NT2/D1 (cell line): ENCODE results near the gene KDM4B.

Experiments
- DNase-seq: peaks from one replicate; pipeline ENCODE4 v3.0.0-alpha.2; 2011; ENCODE audit warnings: low read depth, low spot score
- H3K27me3 ChIP-seq: 2 replicates; pipeline ENCODE4 v1.6.0; 2011; ENCODE audit warnings: mild to moderate bottlenecking; ENCODE audit not compliant: insufficient read length, insufficient read depth
- H3K36me3 ChIP-seq: 2 replicates; pipeline ENCODE4 v1.6.1; 2011; ENCODE audit warnings: mild to moderate bottlenecking, low read length, mixed read lengths; ENCODE audit not compliant: insufficient read depth, insufficient read length
- H3K4me1 ChIP-seq: 2 replicates; pipeline ENCODE4 v1.5.1; 2011; ENCODE audit not compliant: insufficient read depth, insufficient read length
- H3K4me3 ChIP-seq: 2 replicates; pipeline ENCODE4 v1.5.1; 2011; ENCODE audit warnings: low read depth; ENCODE audit not compliant: insufficient read length
- H3K9ac ChIP-seq: 2 replicates; pipeline ENCODE4 v1.6.0; 2011; ENCODE audit warnings: low read depth; ENCODE audit not compliant: insufficient read length
- H3K9me3 ChIP-seq: 2 replicates; pipeline ENCODE4 v1.5.1; 2011; ENCODE audit warnings: mild to moderate bottlenecking, low read length; ENCODE audit not compliant: insufficient read depth
- SUZ12 ChIP-seq: IDR thresholded peaks from 2 replicates; pipeline ENCODE4 v1.6.1; 2011; ENCODE audit not compliant: insufficient read length, insufficient read depth; ENCODE audit errors: extremely low read depth
- YY1 ChIP-seq: IDR thresholded peaks from 2 replicates; pipeline ENCODE4 v1.6.1; 2011; ENCODE audit not compliant: insufficient read length, insufficient read depth
- ZNF274 ChIP-seq: IDR thresholded peaks from 2 replicates; pipeline ENCODE4 v1.6.1; 2011; ENCODE audit warnings: mild to moderate bottlenecking, low read depth, low read length

Gene KDM4B

GRCh38 chr19:5050905-5051304 lies 82.0 kb downstream of the KDM4B start:
- no peak for DNase-seq
- Histone ChIP-seq H3K27me3 (no peaks in the 10 kb centered on the region), H3K4me3 (no peak overlapping the region), H3K9me3 (no peaks in the 10 kb centered on the region), H3K4me1 (peaks cover 20% of the 10 kb centered on the region), H3K36me3 (peaks cover 60% of the 10 kb centered on the region), H3K9ac (peak overlapping the region; percentile 32)
- TF ChIP-seq ZNF274, result no peak
- TF ChIP-seq YY1, result no peak
- TF ChIP-seq SUZ12, result no peak

DNA sequence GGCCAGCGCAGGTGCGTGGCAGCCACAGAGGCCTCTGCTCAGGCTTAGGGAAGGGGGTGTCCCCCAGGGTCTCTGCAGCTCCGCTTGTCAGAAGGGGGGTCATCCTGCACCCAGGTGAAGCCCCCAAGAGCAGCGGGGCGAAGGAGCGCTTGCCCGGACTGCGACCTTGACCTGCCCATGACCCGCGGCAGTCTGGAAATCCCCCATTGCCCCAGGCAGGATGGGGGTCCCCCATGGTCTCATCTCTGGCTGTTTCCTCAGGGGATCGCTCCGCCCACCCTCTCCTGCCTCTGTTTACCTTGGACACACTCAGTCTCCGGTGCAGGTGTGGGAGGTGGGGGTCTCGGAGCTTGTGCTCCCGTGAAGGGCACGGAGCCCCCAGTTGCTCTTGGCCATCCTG lies 82.7 kb downstream of the KDM4B start:
- peaks cover 20% of the 10 kb centered on the region for H3K4me1 ChIP-seq
- peaks cover 56% of the 10 kb centered on the region for H3K36me3 ChIP-seq
- H3K9ac ChIP-seq, result peak overlapping the region; percentile 32
- H3K4me3 ChIP-seq, result no peak overlapping the region
- H3K9me3 ChIP-seq, result no peaks in the 10 kb centered on the region
- TF ChIP-seq ZNF274 (no peak), YY1 (no peak), SUZ12 (no peak)
- no peak for DNase-seq
- no peaks in the 10 kb centered on the region for H3K27me3 ChIP-seq

DNA sequence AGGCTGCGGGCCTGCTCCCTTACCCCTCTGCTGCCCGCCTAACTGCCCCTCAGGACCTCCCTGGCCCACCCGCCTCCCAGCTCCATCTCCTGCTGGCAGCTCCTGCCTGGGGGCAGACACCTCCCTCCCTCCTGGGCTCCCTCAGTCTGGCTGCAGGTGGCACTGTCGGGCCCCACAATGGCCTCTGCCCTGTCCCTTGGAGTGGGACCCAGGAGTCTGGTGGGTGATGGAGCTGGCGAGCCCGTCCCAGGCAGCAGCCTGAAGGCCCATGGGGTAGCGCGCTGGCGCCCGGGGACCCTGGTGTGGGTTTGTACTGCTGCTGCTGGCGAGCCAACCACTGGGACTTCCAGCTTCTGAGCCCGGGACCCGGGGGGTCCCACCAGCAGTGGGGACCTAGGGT lies 83.6 kb downstream of the KDM4B start:
- DNase-seq, result no peak
- H3K9ac ChIP-seq, result peak overlapping the region; percentile 21
- no peak for TF ChIP-seq SUZ12
- no peak for TF ChIP-seq YY1
- no peak for TF ChIP-seq ZNF274
- H3K27me3 ChIP-seq, result no peaks in the 10 kb centered on the region
- H3K9me3 ChIP-seq, result no peaks in the 10 kb centered on the region
- H3K4me3 ChIP-seq, result no peak overlapping the region
- H3K4me1 ChIP-seq, result peaks cover 20% of the 10 kb centered on the region
- peaks cover 56% of the 10 kb centered on the region for H3K36me3 ChIP-seq

- no peaks in the 10 kb centered on the region for H3K27me3 ChIP-seq
- H3K9me3 ChIP-seq, result no peaks in the 10 kb centered on the region
- DNase-seq, result no peak
- no peak overlapping the region for H3K4me3 ChIP-seq
- peaks cover 17% of the 10 kb centered on the region for H3K4me1 ChIP-seq
- TF ChIP-seq SUZ12 (no peak), ZNF274 (no peak), YY1 (no peak)
- peaks cover 56% of the 10 kb centered on the region for H3K36me3 ChIP-seq
- H3K9ac ChIP-seq, result no peak overlapping the region
Measured at GRCh38 chr19:5052945-5053485, 84.1 kb downstream of the KDM4B start.

GRCh38 chr19:5053661-5054060 lies 84.7 kb downstream of the KDM4B start:
- Histone ChIP-seq H3K4me1 (peaks cover 12% of the 10 kb centered on the region), H3K4me3 (no peak overlapping the region), H3K36me3 (peaks cover 56% of the 10 kb centered on the region), H3K9me3 (no peaks in the 10 kb centered on the region), H3K9ac (no peak overlapping the region), H3K27me3 (no peaks in the 10 kb centered on the region)
- DNase-seq, result no peak
- TF ChIP-seq ZNF274 (no peak), SUZ12 (no peak), YY1 (no peak)

GRCh38 chr19:5054551-5055456 lies 85.9 kb downstream of the KDM4B start:
- no peak for DNase-seq

DNA sequence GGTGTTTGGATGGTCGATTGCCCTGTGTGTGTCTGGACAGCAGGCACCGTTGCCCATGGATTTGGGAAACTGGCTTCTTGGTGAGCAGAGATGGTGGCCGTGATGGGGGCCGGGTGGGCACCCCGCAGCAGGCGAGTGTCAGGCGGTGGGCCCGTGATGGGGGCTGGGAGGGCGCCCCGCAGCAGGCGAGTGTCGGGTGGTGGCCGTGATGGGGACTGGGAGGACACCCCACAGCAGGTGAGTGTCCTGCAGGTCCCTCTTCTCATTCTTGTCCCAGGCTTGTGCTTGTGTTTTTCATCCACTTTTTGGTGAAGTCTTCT lies 86.5 kb downstream of the KDM4B start:
- H3K9ac ChIP-seq, result no peak overlapping the region
- DNase-seq, result no peak
- no peaks in the 10 kb centered on the region for H3K9me3 ChIP-seq
- peaks cover 3% of the 10 kb centered on the region for H3K4me1 ChIP-seq
- H3K4me3 ChIP-seq, result no peak overlapping the region
- TF ChIP-seq ZNF274 (no peak), SUZ12 (no peak), YY1 (no peak)
- no peaks in the 10 kb centered on the region for H3K27me3 ChIP-seq
- peaks cover 48% of the 10 kb centered on the region for H3K36me3 ChIP-seq

More at GRCh38 chr19:5054551-5055456, 85.9 kb downstream of the KDM4B start:
- H3K27me3 ChIP-seq, result no peaks in the 10 kb centered on the region
- H3K36me3 ChIP-seq, result peaks cover 53% of the 10 kb centered on the region
- no peaks in the 10 kb centered on the region for H3K9me3 ChIP-seq
- no peak overlapping the region for H3K9ac ChIP-seq
- H3K4me3 ChIP-seq, result no peak overlapping the region
- TF ChIP-seq ZNF274, result no peak
- TF ChIP-seq YY1, result no peak
- TF ChIP-seq SUZ12, result no peak
- peaks cover 3% of the 10 kb centered on the region for H3K4me1 ChIP-seq
